K562 (cell line): ENCODE results near the gene DUOX2. TPM values are rescaled to one million over a fixed set of nuclear protein-coding genes. Genes with fewer than 3 reads are reported as not detected.
"Not testable (repeated sequence)": the region's sequence is repeated elsewhere in the genome, so short reads cannot be mapped to it uniquely, and the experiment has no call there.

Experiments used
- ATAC-seq: fragments of 200-7000 bp; cut with Tn5 transposase; 3 replicates; pipeline ENCODE4 v1.9.1; 2020; ENCODE audit warnings: moderate library complexity
- BruUV-seq: library from RNA; stranded (reverse); fragments of 400-500 nt; replicated peaks from 2 replicates; lab custom pipeline; 2021; lab: Mats Ljungman, UMichigan
- CTCF ChIA-PET: fragments of 300-600 bp; formaldehyde crosslinking; extraction: SDS; loops from one replicate; lab custom pipeline; 2021; ENCODE audit warnings: low intra/inter-chr PET ratio; lab: Yijun Ruan, JAX
- POLR2A ChIA-PET: fragments of 300-600, 350-650 bp; sonication (Branson Sonifier 250); formaldehyde crosslinking; extraction: SDS; loops from one replicate; lab custom pipeline; 2021; ENCODE audit warnings: antibody characterized with exemption, inconsistent platforms; lab: Yijun Ruan, JAX
- DNase-seq, 4 experiments: peaks; one replicate each; pipeline versions ENCODE4 v3.0.0 to v3.0.0-alpha.2; 2011 to 2018; ENCODE audit warnings: low spot score in 3 of 4, mixed read lengths in 3 of 4; ENCODE audit errors: extremely low read depth in 1 of 4
- FAIRE-seq: peaks from 2 replicates; lab custom pipeline; 2011; peaks lifted over from hg19 to GRCh38; lab: Jason Lieb, UNC
- H2AFZ ChIP-seq: 2 replicates; pipeline ENCODE4 v1.6.0; 2011; ENCODE audit warnings: low read depth, low read length, control low read depth, inconsistent platforms
- H3K27ac ChIP-seq: fragments of 200-600 bp; 3 replicates; pipeline ENCODE4 v1.8.0; 2011; ENCODE audit warnings: low read depth, mild to moderate bottlenecking, control low read depth, inconsistent platforms, low read length, moderate library complexity, mixed read lengths; ENCODE audit errors: extremely low read depth
- H3K27me3 ChIP-seq, 2 experiments: fragments of 300-600 bp in 1 of 2; 2 replicates in 1 of 2; 3 replicates in 1 of 2; pipeline versions ENCODE4 v1.6.0 to v1.8.0; 2011; ENCODE audit warnings: inconsistent platforms in 2 of 2, low read length in 2 of 2, mild to moderate bottlenecking in 1 of 2, mixed read lengths in 1 of 2, moderate library complexity in 1 of 2; ENCODE audit not compliant: control insufficient read depth in 2 of 2, insufficient read depth in 2 of 2
- H3K36me3 ChIP-seq: fragments of 300-600 bp; 3 replicates; pipeline ENCODE4 v1.8.0; 2011; ENCODE audit warnings: mild to moderate bottlenecking, low read length, inconsistent platforms; ENCODE audit not compliant: control insufficient read depth, insufficient read depth
- H3K4me1 ChIP-seq, 2 experiments: fragments of 200-600 bp in 1 of 2; replicated peaks in 1 of 2; 2 replicates in 1 of 2; 3 replicates in 1 of 2; pipeline versions ENCODE4 v1.5.1 to v1.8.0; 2011; ENCODE audit warnings: inconsistent platforms in 2 of 2, low read length in 2 of 2, mild to moderate bottlenecking in 1 of 2, mixed read lengths in 1 of 2, moderate library complexity in 1 of 2; ENCODE audit not compliant: control insufficient read depth in 2 of 2, insufficient read depth in 2 of 2
- H3K4me2 ChIP-seq: 2 replicates; pipeline ENCODE4 v1.6.1; 2011; ENCODE audit warnings: low read length, control low read depth, inconsistent platforms, mixed read lengths; ENCODE audit not compliant: insufficient read depth
- H3K4me3 ChIP-seq: fragments of 200-600 bp; sonication (generic), shearing (Covaris generic); 2 replicates; pipeline ENCODE4 v1.5.1; 2016; ENCODE audit warnings: control low read depth, inconsistent platforms
- H3K79me2 ChIP-seq: fragments of 200-600 bp; 3 replicates; pipeline ENCODE4 v1.8.0; 2011; ENCODE audit warnings: low read length, inconsistent platforms; ENCODE audit not compliant: control insufficient read depth, insufficient read depth
- H3K9ac ChIP-seq, 2 experiments: 2 replicates each; pipeline versions ENCODE4 v1.6.0 to v1.6.1; 2011; ENCODE audit warnings: low read depth in 2 of 2, low read length in 2 of 2, control low read depth in 1 of 2, inconsistent platforms in 1 of 2, mild to moderate bottlenecking in 1 of 2, mixed read lengths in 1 of 2; ENCODE audit not compliant: insufficient read depth in 1 of 2
- H3K9me1 ChIP-seq: one replicate; pipeline ENCODE4 v1.6.0; 2011; ENCODE audit warnings: inconsistent platforms, mild to moderate bottlenecking, low read length, moderate library complexity; ENCODE audit not compliant: control insufficient read depth, insufficient read depth
- H3K9me3 ChIP-seq: replicated peaks from 2 replicates; pipeline ENCODE4 v1.5.1; 2011; ENCODE audit warnings: low read depth, low read length, inconsistent platforms; ENCODE audit not compliant: control insufficient read depth, insufficient read depth
- H4K20me1 ChIP-seq: replicated peaks from 2 replicates; pipeline ENCODE4 v1.6.1; 2011; ENCODE audit warnings: low read length, inconsistent platforms, mixed read lengths; ENCODE audit not compliant: control insufficient read depth, insufficient read depth
- BRCA1 ChIP-seq, 2 experiments: fragments of 450-650 bp in 1 of 2; sonication (generic) in 1 of 2; formaldehyde crosslinking in 1 of 2; IDR thresholded peaks; 2 replicates each; pipeline versions ENCODE4 v1.5.0 to v1.6.1; 2017 to 2020; ENCODE audit warnings: mild to moderate bottlenecking in 1 of 2, missing genetic modification reagents in 1 of 2
- FOXK1 ChIP-seq: sonication (generic); formaldehyde crosslinking; IDR thresholded peaks from 2 replicates; pipeline ENCODE4 v1.8.0; 2022; ENCODE audit warnings: missing genetic modification reagents, mild to moderate bottlenecking, borderline replicate concordance
- HLTF ChIP-seq: fragments of 450-650 bp; IDR thresholded peaks from 2 replicates; pipeline ENCODE4 v1.6.1; 2016
- PHF8 ChIP-seq: fragments of 200-600 bp; sonication (generic); IDR thresholded peaks from 2 replicates; pipeline ENCODE4 v1.6.1; 2012; ENCODE audit warnings: mixed run types, mild to moderate bottlenecking, inconsistent platforms, low read length, moderate library complexity, borderline replicate concordance
- SIN3B ChIP-seq: fragments of 450-650 bp; IDR thresholded peaks from 2 replicates; pipeline ENCODE4 v1.6.1; 2017; ENCODE audit warnings: low read depth, mild to moderate bottlenecking, moderate library complexity
- VEZF1 ChIP-seq: fragments of 200-800 bp; sonication (Bioruptor generic); IDR thresholded peaks from 2 replicates; pipeline ENCODE4 v1.6.1; 2017; ENCODE audit warnings: missing genetic modification characterization, missing compliant biosample characterization
- ZNF3 ChIP-seq: fragments of 250-450 bp; sonication (Bioruptor Pico); IDR thresholded peaks from 2 replicates; pipeline ENCODE4 v1.5.0; 2021; ENCODE audit warnings: mild to moderate bottlenecking, moderate library complexity
- ZNF583 ChIP-seq: fragments of 250-450 bp; sonication (Bioruptor Pico); IDR thresholded peaks from 2 replicates; pipeline ENCODE4 v1.4.0; 2020
- ZNF740 ChIP-seq, 3 experiments: fragments of 200-800 bp in 1 of 3; sonication (Bioruptor generic) in 1 of 3; sonication (generic) in 1 of 3; formaldehyde crosslinking in 1 of 3; IDR thresholded peaks; 2 replicates each; pipeline versions ENCODE4 v1.6.1 to v1.8.0; 2016 to 2022; ENCODE audit warnings: mild to moderate bottlenecking in 2 of 3, missing compliant biosample characterization in 2 of 3, missing genetic modification characterization in 2 of 3, missing genetic modification reagents in 1 of 3
- WGBS: fragments of 100-300 bp; shearing (Covaris generic); methylation state at CpG from one replicate; pipeline ENCODE4 v1.1.6; 2016; ENCODE audit warnings: low coverage, mixed read lengths; ENCODE audit not compliant: insufficient coverage; ENCODE audit errors: missing lambda C conversion rate; 5-methylcytosine and 5-hydroxymethylcytosine counted together
- in situ Hi-C: fragments of 300-500 bp; cut with MboI; formaldehyde crosslinking; loops from 4 replicates; pipeline ENCODE4 v1.15.0; 2018; ENCODE audit warnings: inconsistent platforms, mixed read lengths
- intact Hi-C: fragments of 100-400 bp; cut with micrococcal nuclease; formaldehyde crosslinking; loops from 2 replicates; pipeline ENCODE4 v1.14.2; 2022
- polyA plus RNA-seq, 8 experiments: library from polyadenylated mRNA; depleted of rRNA in 4 of 8; stranded (reverse) in 5 of 8; unstranded in 3 of 8; fragments of >200 nt; fragmentation: Nextera tagmentation in 2 of 8; fragmentation: Illumina TruSeq in 1 of 8; extraction: Ambion mirVana in 2 of 8; extraction: Trizol in 1 of 8; gene quantifications; 2 replicates each; pipeline versions ENCODE4 v1.2.1 to v1.2.3, GENCODE V29; 2011 to 2014; ENCODE audit warnings: inconsistent platforms in 1 of 8, missing spikeins in 1 of 8
- total RNA-seq, 7 experiments: library from RNA; depleted of rRNA in 6 of 7; stranded (reverse); fragments of >200 nt in 6 of 7; fragmentation: Illumina TruSeq in 2 of 7; extraction: Trizol in 2 of 7; gene quantifications; 2 replicates each; pipeline versions ENCODE4 v1.2.1 to v1.2.3, GENCODE V29; 2011 to 2021; ENCODE audit warnings: low replicate concordance in 1 of 7

DUOX2 gene
- total and polyA plus RNA-seq, 9 of the 15 experiments (the other 6 are each of a cell fraction or from before 2014, with no cell fraction given) = 0.01 to 0.03 (median 0.02) TPM; not detected in 6

- Histone ChIP-seq H3K9ac (no peak overlapping the region), H3K36me3 (no peaks in the 10 kb centered on the region), H4K20me1 (peaks cover 11% of the 10 kb centered on the region; the same call in 1 of the 2 replicates), H3K79me2 (no peaks in the 10 kb centered on the region), H3K9me3 (no peaks in the 10 kb centered on the region), H3K27me3 (peaks cover 9 to 34% of the 10 kb centered on the region in 2 experiments; a peak in 4 of 5 replicates), H3K27ac (no peak overlapping the region), H2AFZ (no peak overlapping the region), H3K9me1 (no peaks in the 10 kb centered on the region), H3K4me2 (no peak overlapping the region), H3K4me1 (no peaks in the 10 kb centered on the region; a peak in 2 of 5 replicates), H3K4me3 (no peak overlapping the region)
- in situ Hi-C loops = loop anchor here (25.0 kb wide), 1 partner anchor 143 kb away; the partner anchor contains the start of gene TERB2
- no TSS peak for BruUV-seq
- no peak for TF ChIP-seq HLTF
- no peak for TF ChIP-seq ZNF740 (CRISPR knock-in tag; IDR thresholded peaks at IDR 0.05)
- no peak for TF ChIP-seq ZNF740 (tag; IDR thresholded peaks at IDR 0.05)
- TF ChIP-seq VEZF1 (CRISPR knock-in tag) = no peak
- TF ChIP-seq BRCA1 (IDR thresholded peaks at IDR 0.05) = no peak
- TF ChIP-seq BRCA1 (CRISPR knock-in tag; IDR thresholded peaks at IDR 0.05) = no peak
- no peak for TF ChIP-seq ZNF3
- no peak for TF ChIP-seq FOXK1 (CRISPR knock-in tag)
- TF ChIP-seq ZNF583 = no peak
- no peak for TF ChIP-seq PHF8
- TF ChIP-seq SIN3B = no peak
- POLR2A ChIA-PET = interaction anchor here (1.2 to 2.1 kb wide), 3 partner anchors 12 to 25 kb away, joined by 3 to 6 read pairs (median 4); no protein-coding TSS in a partner anchor
- CTCF ChIA-PET = no interaction called here
- FAIRE-seq (no peak), ATAC-seq (no peak), DNase-seq (no peak)
- intact Hi-C loops = no loop called here
- 10% methylated on average over 11 of the region's 11 CpGs for WGBS
These were observed 8.4 kb downstream of the DUOX2 start for GRCh38 chr15:45105586-45105985.

- H2AFZ ChIP-seq, BruUV-seq, ATAC-seq, POLR2A ChIA-PET, H3K4me1 ChIP-seq, H3K9ac ChIP-seq, FAIRE-seq, H3K4me2 ChIP-seq, H3K4me3 ChIP-seq, H3K9me3 ChIP-seq, CTCF ChIA-PET, H3K79me2 ChIP-seq, intact Hi-C loops, H3K36me3 ChIP-seq, H3K27ac ChIP-seq, H3K9me1 ChIP-seq, DNase-seq: not testable (repeated sequence)
- 8% methylated on average over 2 of the region's 9 CpGs for WGBS
- peaks cover 9 to 34% of the 10 kb centered on the region in 2 experiments; a peak in 4 of 5 replicates for H3K27me3 ChIP-seq
- in situ Hi-C loops = loop anchor here (25.0 kb wide), 1 partner anchor 142 kb away; the partner anchor contains the start of gene TERB2
- H4K20me1 ChIP-seq = peaks cover 11% of the 10 kb centered on the region; the same call in 1 of the 2 replicates
These were observed 9.8 kb downstream of the DUOX2 start for GRCh38 chr15:45104170-45104569.
